ENCODE data around the gene MAD1L1.

The MAD1L1 gene

GRCh38 chr7:1964913-1965578 is 267.7 kb downstream of the MAD1L1 start:
- no peak for DNase-seq (ENCODE audit: extremely low read depth, low read depth)
- no peak for TF ChIP-seq CTCF (IDR thresholded peaks at IDR 0.05; ENCODE audit: low read depth, low read length, missing control alignments)
- no peak overlapping the region for H3K4me3 ChIP-seq (replicated peaks; ENCODE audit: low read depth, low read length)

GRCh38 chr7:1964211-1964912 is 268.4 kb downstream of the MAD1L1 start:
- no peak for TF ChIP-seq CTCF (IDR thresholded peaks at IDR 0.05; ENCODE audit: low read depth, low read length, missing control alignments)
- DNase-seq (ENCODE audit: extremely low read depth, low read depth), result no peak
- no peak overlapping the region for H3K4me3 ChIP-seq (replicated peaks; ENCODE audit: low read depth, low read length)

- DNase-seq (ENCODE audit: extremely low read depth, low read depth), result no peak
- TF ChIP-seq CTCF (IDR thresholded peaks at IDR 0.05; ENCODE audit: low read depth, low read length, missing control alignments), result no peak
- H3K4me3 ChIP-seq (replicated peaks; ENCODE audit: low read depth, low read length), result no peak overlapping the region
Observed at GRCh38 chr7:1963575-1963974, 269.2 kb downstream of the MAD1L1 start.

- TF ChIP-seq CTCF (IDR thresholded peaks at IDR 0.05; ENCODE audit: low read depth, low read length, missing control alignments), result no peak
- H3K4me3 ChIP-seq (replicated peaks; ENCODE audit: low read depth, low read length), result no peak overlapping the region
- peak; percentile 51 for DNase-seq (ENCODE audit: extremely low read depth, low read depth)
Observed at GRCh38 chr7:1961701-1962276, 271.0 kb downstream of the MAD1L1 start.

GRCh38 chr7:1959305-1959704 is 273.4 kb downstream of the MAD1L1 start:
- no peak for DNase-seq (ENCODE audit: extremely low read depth, low read depth)
- H3K4me3 ChIP-seq (replicated peaks; ENCODE audit: low read depth, low read length), result no peak overlapping the region
- TF ChIP-seq CTCF (IDR thresholded peaks at IDR 0.05; ENCODE audit: low read depth, low read length, missing control alignments), result no peak

- H3K4me3 ChIP-seq (replicated peaks; ENCODE audit: low read depth, low read length), result no peak overlapping the region
- no peak for TF ChIP-seq CTCF (IDR thresholded peaks at IDR 0.05; ENCODE audit: low read depth, low read length, missing control alignments)
- DNase-seq (ENCODE audit: extremely low read depth, low read depth), result no peak
Observed at GRCh38 chr7:1957471-1958225, 275.1 kb downstream of the MAD1L1 start.

Data from HFF-Myc (cell line).